ENCODE data around the gene P4HB. TPM values are rescaled to one million over a fixed set of nuclear protein-coding genes. Genes with fewer than 3 reads are reported as not detected.

Gene P4HB
- total and polyA plus RNA-seq, 8 donors = 876 to 2,130 (median 1,346) TPM

DNA sequence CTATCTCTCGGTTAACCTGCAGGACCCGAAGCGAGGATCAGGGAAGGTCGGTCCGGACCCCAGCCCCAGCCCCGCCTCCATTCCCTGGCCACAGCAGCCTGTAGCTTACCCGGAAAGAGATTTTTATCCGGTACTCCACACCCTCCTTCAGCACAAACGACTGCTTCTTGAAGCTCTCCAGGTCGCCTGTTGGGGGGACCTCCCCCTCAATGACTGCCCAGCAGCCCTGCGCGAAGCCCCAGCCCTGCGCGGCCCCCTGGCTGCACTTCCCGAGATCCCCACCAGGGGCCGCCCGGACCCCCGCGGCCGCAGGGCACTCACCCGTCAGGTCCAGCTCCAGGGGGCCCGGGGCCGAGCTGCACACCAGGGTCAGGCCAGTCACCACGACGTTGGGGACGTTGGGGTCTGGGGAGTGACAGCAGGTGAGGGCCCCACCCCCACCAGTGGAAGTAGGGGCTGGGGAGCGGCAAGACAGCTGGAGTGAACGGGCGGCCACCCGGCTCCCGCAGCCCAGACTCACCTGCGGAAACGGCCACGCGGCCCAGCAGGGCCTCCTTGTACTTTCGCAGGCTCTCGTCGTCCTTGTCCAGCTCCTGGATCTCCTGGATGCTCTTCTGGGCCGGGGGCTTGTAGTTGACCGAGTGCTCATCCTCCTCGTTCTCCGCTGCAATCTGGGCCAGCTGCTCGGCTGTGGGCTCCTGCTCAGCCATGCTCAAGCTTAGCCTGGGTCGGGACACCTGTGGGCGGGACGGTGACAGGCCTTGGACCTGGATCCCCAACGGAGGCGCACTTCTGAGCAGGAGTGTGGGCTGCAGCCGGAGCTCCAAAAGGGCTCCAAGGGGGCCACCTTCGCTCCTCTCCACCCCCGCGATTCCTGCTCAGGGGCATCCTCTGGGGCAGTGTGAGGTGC is 9.1 kb upstream of the P4HB start:
- Histone ChIP-seq H3K27ac (peak overlapping the region; percentile 15 to 100 (median 96)), H3K4me1 (peaks cover 26 to 52% (median 39%) of the 10 kb centered on the region in 3 donors), H3K27me3 (no peaks in the 10 kb centered on the region), H3K36me3 (peaks cover 0 to 16% (median 10%) of the 10 kb centered on the region in 3 donors), H3K4me3 (peak overlapping the region in 3 of 4 donors; percentile 59 to 87 (median 82)), H3K9me3 (no peaks in the 10 kb centered on the region)
- FAIRE-seq (no peak), DNase-seq (peak in 5 of 6 donors; percentile 48 to 89 (median 71)), ATAC-seq (peak in 3 of 4 donors; percentile 2 to 12 (median 5))
- WGBS, 2 donors = 24 to 27% methylated on average over 45 to 52 of the region's 52 CpGs
- intact Hi-C loops (cut with DNase I) = no loop called here
- TF ChIP-seq, protein P1, sequence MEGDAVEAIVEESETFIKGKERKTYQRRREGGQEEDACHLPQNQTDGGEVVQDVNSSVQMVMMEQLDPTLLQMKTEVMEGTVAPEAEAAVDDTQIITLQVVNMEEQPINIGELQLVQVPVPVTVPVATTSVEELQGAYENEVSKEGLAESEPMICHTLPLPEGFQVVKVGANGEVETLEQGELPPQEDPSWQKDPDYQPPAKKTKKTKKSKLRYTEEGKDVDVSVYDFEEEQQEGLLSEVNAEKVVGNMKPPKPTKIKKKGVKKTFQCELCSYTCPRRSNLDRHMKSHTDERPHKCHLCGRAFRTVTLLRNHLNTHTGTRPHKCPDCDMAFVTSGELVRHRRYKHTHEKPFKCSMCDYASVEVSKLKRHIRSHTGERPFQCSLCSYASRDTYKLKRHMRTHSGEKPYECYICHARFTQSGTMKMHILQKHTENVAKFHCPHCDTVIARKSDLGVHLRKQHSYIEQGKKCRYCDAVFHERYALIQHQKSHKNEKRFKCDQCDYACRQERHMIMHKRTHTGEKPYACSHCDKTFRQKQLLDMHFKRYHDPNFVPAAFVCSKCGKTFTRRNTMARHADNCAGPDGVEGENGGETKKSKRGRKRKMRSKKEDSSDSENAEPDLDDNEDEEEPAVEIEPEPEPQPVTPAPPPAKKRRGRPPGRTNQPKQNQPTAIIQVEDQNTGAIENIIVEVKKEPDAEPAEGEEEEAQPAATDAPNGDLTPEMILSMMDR (IDR thresholded peaks at IDR 0.05) = peak; percentile 68 to 87 (median 78)

- WGBS, 2 donors = 55 to 64% methylated on average over 25 to 30 of the region's 30 CpGs
- Histone ChIP-seq H3K27ac (peak overlapping the region in 3 of 4 donors; percentile 28 to 97 (median 96)), H3K27me3 (no peaks in the 10 kb centered on the region), H3K4me3 (peak overlapping the region in 2 of 4 donors; percentile 59 to 82), H3K9me3 (no peaks in the 10 kb centered on the region), H3K4me1 (peaks cover 27 to 57% (median 39%) of the 10 kb centered on the region in 3 donors), H3K36me3 (peaks cover 0 to 16% (median 10%) of the 10 kb centered on the region in 3 donors)
- DNase-seq = peak in 4 of 6 donors; percentile 50 to 89 (median 66)
- TF ChIP-seq, protein P1 (IDR thresholded peaks at IDR 0.05) = no peak
- FAIRE-seq = no peak
- intact Hi-C loops (cut with DNase I) = no loop called here
- no peak for ATAC-seq
These were observed 8.4 kb upstream of the P4HB start for GRCh38 chr17:81868674-81869220.

DNA sequence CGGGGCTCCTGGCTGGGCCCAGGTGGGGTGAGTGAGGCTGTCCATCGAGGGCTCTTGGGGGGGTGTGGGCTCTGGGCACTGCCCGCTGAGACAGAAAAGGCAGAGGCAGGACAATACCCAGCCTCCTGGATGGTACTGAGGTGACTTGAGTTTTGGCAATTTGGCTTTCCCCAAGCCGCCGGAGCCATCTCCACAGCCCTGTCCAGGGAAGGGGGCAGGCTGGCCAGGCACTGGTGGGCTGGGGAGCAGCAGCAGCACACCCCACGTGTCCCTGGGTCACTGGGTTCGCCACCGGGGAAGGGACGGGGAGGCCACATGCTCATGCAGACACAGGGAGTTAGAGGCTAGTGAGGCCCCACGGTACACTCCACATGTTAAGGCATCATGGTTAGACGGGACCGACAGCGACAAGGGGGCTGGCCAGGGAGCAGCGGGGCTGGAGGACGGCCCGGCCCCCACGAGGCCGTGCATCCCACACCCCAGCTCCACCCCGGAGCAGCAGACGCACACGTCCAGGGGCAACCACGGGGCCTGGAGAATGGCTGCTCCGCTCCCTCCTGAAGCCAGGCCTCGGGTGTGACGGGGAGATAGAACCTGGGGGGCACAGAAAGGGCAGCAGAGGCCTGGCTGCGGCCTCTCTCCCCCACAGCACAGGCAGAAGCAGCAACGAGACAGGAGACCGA is 7.8 kb upstream of the P4HB start:
- peak overlapping the region; percentile 2 to 96 (median 61) for H3K27ac ChIP-seq
- DNase-seq (peak in 3 of 6 donors; percentile 61 to 88 (median 62)), ATAC-seq (no peak), FAIRE-seq (no peak)
- H3K9me3 ChIP-seq = no peaks in the 10 kb centered on the region
- H3K27me3 ChIP-seq = no peaks in the 10 kb centered on the region
- intact Hi-C loops (cut with DNase I) = no loop called here
- 54 to 55% methylated on average over 28 of the region's 28 CpGs for WGBS, 2 donors
- H3K4me3 ChIP-seq = no peak overlapping the region
- H3K4me1 ChIP-seq = peaks cover 33 to 57% (median 39%) of the 10 kb centered on the region in 3 donors
- TF ChIP-seq, protein P1 (IDR thresholded peaks at IDR 0.05) = no peak
- peaks cover 0 to 16% (median 10%) of the 10 kb centered on the region in 3 donors for H3K36me3 ChIP-seq

- DNase-seq (peak in 4 of 6 donors; percentile 67 to 87 (median 71)), FAIRE-seq (no peak), ATAC-seq (peak in 3 of 4 donors; percentile 0 to 3 (median 2))
- H3K27ac ChIP-seq = peak overlapping the region; percentile 70 to 96 (median 80)
- intact Hi-C loops (cut with DNase I) = no loop called here
- WGBS, 2 donors = 36 to 40% methylated on average over 23 of the region's 23 CpGs
- peaks cover 36 to 56% (median 39%) of the 10 kb centered on the region in 3 donors for H3K4me1 ChIP-seq
- H3K36me3 ChIP-seq = peaks cover 0 to 16% (median 10%) of the 10 kb centered on the region in 3 donors
- no peak overlapping the region for H3K4me3 ChIP-seq
- H3K9me3 ChIP-seq = no peaks in the 10 kb centered on the region
- TF ChIP-seq, protein P1 (IDR thresholded peaks at IDR 0.05) = no peak
- H3K27me3 ChIP-seq = no peaks in the 10 kb centered on the region
These were observed 7.0 kb upstream of the P4HB start for GRCh38 chr17:81867170-81867990.

Data from pancreas (tissue), 10 donors.